ENCODE results near the gene TPRG1L.

The TPRG1L gene

DNA sequence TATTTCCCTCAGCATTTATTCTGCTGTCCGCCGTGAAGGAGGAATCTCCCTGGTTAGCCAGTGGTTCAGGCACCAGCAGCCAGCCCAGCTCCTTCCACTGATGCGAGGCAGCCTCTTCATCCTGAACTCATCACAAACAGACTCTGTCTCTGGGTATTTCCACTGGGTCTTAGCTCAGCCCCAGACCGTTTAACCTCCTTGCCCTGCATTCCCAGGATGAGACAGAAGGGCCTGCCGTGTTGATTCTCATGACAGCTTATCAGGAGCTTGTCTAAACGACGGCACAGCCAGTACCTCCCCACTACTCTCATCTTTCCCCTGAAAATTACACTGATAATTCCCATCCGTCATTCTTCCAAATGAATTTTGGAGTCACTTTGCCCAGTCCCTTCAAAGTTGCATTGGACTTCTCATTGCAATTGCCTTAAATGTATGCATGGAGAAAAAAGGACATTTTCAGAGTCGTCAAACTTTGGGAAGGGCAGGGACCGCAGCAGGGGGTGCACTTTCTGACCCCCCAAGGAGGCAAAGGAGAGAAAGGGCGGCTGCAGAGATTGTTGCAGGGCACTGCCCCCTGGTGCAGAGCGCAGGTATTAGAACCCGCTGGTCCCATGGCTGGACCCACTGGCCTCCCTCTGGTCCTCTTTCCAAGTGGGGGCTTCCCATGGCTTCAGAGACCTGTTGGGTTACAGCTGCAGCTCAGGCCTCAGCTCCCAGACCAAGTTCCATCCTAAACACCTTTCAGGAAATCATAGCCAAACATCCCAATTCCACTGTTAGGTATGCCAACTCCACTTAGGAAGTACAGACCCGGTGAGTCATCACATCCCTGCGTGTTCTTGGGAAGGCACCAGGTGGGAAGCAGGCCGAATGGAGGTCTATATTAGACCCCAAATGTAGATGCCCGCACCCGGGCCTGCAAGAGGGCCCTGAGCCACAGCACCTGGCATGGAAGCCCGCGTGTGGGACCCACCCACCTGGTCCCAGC, 9.8 kb upstream of the TPRG1L start:
- peak; percentile 16 for DNase-seq (ENCODE audit: low read depth)
- TF ChIP-seq, protein P1, sequence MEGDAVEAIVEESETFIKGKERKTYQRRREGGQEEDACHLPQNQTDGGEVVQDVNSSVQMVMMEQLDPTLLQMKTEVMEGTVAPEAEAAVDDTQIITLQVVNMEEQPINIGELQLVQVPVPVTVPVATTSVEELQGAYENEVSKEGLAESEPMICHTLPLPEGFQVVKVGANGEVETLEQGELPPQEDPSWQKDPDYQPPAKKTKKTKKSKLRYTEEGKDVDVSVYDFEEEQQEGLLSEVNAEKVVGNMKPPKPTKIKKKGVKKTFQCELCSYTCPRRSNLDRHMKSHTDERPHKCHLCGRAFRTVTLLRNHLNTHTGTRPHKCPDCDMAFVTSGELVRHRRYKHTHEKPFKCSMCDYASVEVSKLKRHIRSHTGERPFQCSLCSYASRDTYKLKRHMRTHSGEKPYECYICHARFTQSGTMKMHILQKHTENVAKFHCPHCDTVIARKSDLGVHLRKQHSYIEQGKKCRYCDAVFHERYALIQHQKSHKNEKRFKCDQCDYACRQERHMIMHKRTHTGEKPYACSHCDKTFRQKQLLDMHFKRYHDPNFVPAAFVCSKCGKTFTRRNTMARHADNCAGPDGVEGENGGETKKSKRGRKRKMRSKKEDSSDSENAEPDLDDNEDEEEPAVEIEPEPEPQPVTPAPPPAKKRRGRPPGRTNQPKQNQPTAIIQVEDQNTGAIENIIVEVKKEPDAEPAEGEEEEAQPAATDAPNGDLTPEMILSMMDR (IDR thresholded peaks at IDR 0.05; ENCODE audit: insufficient read depth, low read depth, low read length, missing control alignments) = peak; percentile 68
- no peak overlapping the region for H3K4me3 ChIP-seq (ENCODE audit: low read length)

DNA sequence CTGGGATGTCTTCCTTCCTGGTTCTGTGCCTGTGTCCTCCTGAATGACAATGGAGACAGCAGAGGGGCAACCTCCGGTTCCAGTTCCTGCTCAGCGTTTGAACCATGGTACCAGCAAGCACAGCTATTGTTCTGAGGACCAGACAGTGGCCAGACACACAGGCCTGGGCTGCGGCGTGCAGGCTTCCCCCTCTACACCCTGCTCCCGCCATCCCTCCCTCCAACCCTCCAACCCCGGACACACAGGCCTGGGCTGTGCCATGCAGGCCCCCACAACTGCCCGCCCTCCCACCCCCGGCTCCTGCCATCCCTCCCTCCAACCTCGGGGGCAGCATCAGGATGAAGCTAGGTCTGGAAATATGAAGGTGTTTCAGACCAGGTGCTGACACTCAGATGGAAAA, 8.0 kb upstream of the TPRG1L start:
- TF ChIP-seq, protein P1 (IDR thresholded peaks at IDR 0.05; ENCODE audit: insufficient read depth, low read depth, low read length, missing control alignments) = no peak
- H3K4me3 ChIP-seq (ENCODE audit: low read length) = no peak overlapping the region
- no peak for DNase-seq (ENCODE audit: low read depth)

DNA sequence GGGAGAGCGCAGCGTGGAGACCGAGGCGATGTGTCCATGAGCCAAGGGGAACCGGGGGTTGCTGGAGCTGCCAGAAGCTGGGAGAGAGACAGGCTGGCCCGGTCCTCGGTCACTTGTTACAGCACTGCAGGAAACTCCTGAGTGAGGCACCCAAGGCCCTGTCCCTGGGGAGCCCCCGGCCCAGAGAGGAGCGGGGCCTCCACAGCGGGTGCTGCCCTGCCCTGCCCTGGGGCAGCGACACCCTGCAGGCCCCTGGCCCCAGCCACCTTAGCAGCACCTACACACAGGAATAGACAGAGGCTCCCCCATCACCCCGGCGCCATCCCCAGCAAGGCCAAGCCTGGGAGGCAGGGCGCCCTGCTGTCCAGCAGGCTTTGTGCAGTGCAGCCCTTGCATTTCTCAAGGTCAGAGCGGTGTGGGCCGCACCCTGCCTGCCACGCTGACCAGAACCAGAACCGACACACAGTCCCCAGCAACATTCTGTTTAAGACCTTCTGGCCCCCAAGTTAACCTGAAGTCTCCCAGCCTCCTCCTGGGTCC, 6.9 kb upstream of the TPRG1L start:
- DNase-seq (ENCODE audit: low read depth) = no peak
- TF ChIP-seq, protein P1 (IDR thresholded peaks at IDR 0.05; ENCODE audit: insufficient read depth, low read depth, low read length, missing control alignments) = no peak
- H3K4me3 ChIP-seq (ENCODE audit: low read length) = no peak overlapping the region

DNA sequence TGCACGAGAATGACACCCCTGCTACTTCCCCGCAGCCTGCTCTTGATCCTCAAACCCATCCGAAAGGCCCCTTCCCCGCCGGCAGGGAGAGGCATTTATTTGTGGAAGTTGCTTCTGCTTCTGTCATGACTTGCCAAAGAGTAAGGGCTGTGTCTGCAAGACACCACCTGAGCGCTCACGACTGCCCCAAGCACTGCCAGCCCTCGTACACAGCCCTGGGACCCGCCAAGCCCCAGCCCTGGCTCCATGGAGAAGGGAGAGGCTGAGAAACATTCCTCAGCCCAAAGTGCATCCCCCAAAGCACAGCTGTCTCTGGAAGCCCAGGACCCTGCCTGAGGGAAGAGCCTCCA, 6.3 kb upstream of the TPRG1L start:
- TF ChIP-seq, protein P1 (IDR thresholded peaks at IDR 0.05; ENCODE audit: insufficient read depth, low read depth, low read length, missing control alignments) = no peak
- no peak for DNase-seq (ENCODE audit: low read depth)
- H3K4me3 ChIP-seq (ENCODE audit: low read length) = no peak overlapping the region

DNA sequence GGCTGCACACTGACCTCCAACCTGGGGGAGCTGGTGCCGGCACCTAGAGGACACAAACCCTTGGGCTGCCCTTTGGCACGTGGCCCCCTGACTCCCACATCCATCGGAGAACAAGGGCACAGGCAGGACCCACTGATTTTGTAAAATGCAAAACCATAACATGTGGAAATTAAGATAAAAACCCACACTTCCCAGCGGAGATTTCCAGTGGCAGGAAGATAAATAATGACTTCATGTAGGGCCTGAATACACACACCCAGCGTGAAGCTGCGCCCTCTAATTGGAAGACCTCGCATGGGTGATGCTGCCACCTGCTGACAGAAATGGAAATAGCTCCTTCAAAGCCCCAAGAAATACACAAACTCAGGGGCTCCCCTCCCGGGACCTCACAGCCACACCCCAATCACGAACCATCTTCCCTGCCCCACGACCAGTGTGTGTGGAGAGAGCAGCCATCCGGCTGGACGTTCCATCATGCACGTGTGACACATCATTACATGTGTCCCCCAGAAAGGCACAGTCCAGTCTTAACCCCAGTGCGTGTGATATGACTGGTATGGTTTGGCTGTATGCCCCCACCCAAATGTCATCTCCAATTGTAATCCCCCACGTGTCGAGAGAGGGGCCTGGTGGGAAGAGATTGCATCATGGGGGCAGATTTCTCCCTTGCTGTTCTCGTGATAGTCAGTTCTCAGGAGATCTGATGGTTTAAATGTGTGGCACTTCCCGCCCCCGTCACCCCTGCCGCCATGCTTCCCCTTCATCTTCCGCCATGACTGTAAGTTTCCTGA, 5.7 kb upstream of the TPRG1L start:
- H3K4me3 ChIP-seq (ENCODE audit: low read length) = no peak overlapping the region
- peak; percentile 75 for DNase-seq (ENCODE audit: low read depth)
- TF ChIP-seq, protein P1 (IDR thresholded peaks at IDR 0.05; ENCODE audit: insufficient read depth, low read depth, low read length, missing control alignments) = peak; percentile 78

DNA sequence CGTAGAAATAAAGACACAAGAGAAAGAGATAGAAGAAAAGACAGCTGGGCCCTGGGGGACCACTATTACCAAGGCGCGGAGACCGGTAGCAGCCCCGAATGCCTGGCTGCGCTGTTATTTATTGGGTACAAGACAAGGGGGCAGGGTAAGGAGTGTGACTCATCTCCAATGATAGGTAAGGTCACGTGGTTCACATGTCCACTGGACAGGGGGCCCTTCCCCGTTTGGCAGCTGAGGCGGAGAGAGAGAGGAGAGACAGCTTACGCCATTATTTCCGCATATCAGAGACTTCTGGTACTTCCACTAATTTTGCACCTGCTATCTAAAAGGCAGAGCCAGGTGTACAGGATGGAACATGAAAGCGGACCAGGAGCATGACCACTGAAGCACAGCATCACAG, 4.1 kb upstream of the TPRG1L start:
- no peak for DNase-seq (ENCODE audit: low read depth)
- TF ChIP-seq, protein P1 (IDR thresholded peaks at IDR 0.05; ENCODE audit: insufficient read depth, low read depth, low read length, missing control alignments) = no peak
- H3K4me3 ChIP-seq (ENCODE audit: low read length) = no peak overlapping the region

Measured in epithelial cell of esophagus (primary cell).